Ovary (tissue), 9 donors: ENCODE data around the gene KIF23. TPM values are rescaled to one million over a fixed set of nuclear protein-coding genes. Genes with fewer than 3 reads are reported as not detected.

Experiments used
- DNase-seq, 5 donors: peaks; one replicate each; pipeline ENCODE4 v3.0.0-alpha.2; 2019 to 2020
- H3K27ac ChIP-seq, 2 donors: fragments of 200-600 bp; one replicate each; pipeline versions ENCODE4 v1.5.1 to v1.8.0; 2019 to 2022
- H3K27me3 ChIP-seq: fragments of 200-600 bp; one replicate; pipeline ENCODE4 v1.8.0; 2022
- H3K36me3 ChIP-seq: fragments of 200-600 bp; sonication (generic); one replicate; pipeline ENCODE4 v1.5.1; 2019
- H3K4me1 ChIP-seq: one replicate; pipeline ENCODE4 v1.8.1; 2013; ENCODE audit warnings: mild to moderate bottlenecking, moderate library complexity; ENCODE audit not compliant: insufficient read depth
- H3K4me3 ChIP-seq: fragments of 200-600 bp; sonication (generic); one replicate; pipeline ENCODE4 v1.5.1; 2017
- H3K9me3 ChIP-seq, 2 donors: fragments of 200-600 bp in 1 of 2; sonication (generic) in 1 of 2; one replicate each; pipeline versions ENCODE4 v1.5.1 to v1.8.1; 2013 to 2019; ENCODE audit warnings: mild to moderate bottlenecking in 1 of 2, moderate library complexity in 1 of 2
- CTCF ChIP-seq, 3 donors: fragments of 450-650 bp in 2 of 3; fragments of 200-600 bp in 1 of 3; IDR thresholded peaks; one replicate each; pipeline versions ENCODE4 v1.5.1 to v1.8.0; 2016 to 2022; ENCODE audit warnings: antibody characterized with exemption in 3 of 3, mild to moderate bottlenecking in 1 of 3
- EP300 ChIP-seq: sonication (generic); formaldehyde crosslinking; IDR thresholded peaks from one replicate; pipeline ENCODE4 v1.6.1; 2017; ENCODE audit warnings: antibody characterized with exemption
- POLR2A ChIP-seq: fragments of 450-650 bp; IDR thresholded peaks from one replicate; pipeline ENCODE4 v1.6.1; 2017; ENCODE audit warnings: antibody characterized with exemption, mild to moderate bottlenecking, moderate library complexity
- WGBS, 3 donors: extraction: QIAGEN DNeasy Blood & Tissue Kit in 1 of 3; methylation state at CpG; one replicate each; pipeline versions ENCODE4 v1.1.5 to v1.1.7; 2013 to 2017; 5-methylcytosine and 5-hydroxymethylcytosine counted together
- intact Hi-C, 4 donors: fragments of 100-400 bp; cut with DNase I; formaldehyde crosslinking; loops; one replicate each; pipeline versions ENCODE4 v1.11.0 to v1.15.1; 2022 to 2023
- polyA plus RNA-seq, 2 donors: library from polyadenylated mRNA; stranded (reverse); fragments of 200-250 nt in 1 of 2; fragments of 350-450 nt in 1 of 2; fragmentation: Illumina TruSeq in 1 of 2; extraction: RNeasy Lipid Tissue Mini Kit (QIAGEN cat#74804) in 1 of 2; gene quantifications; one replicate each; pipeline ENCODE4 v1.2.3, GENCODE V29; 2013 to 2014
- total RNA-seq, 7 donors: library from RNA; depleted of rRNA in 2 of 7; stranded (reverse); fragments of >200 nt in 2 of 7; fragmentation: NEBNext Ultra II Directional in 3 of 7; extraction: Animal tissue kit (Norgen Biotek cat#: 25700) in 3 of 7; gene quantifications; one replicate each; pipeline versions ENCODE4 v1.1.0 to v1.2.4, GENCODE V29; 2016 to 2023
- donor health status: DM: no; HTN: no; CAD: no; lungs with moderate emphysema.
- donor health status: DM: no; HTN: no; CAD: no.
- donor health status: Bipolar disorder and iron deficiency.
- donor health status: DM: yes; HTN: yes; CAD: no.
- donor health status: DM: no; HTN: no; CAD: no.
- donor health status: DM: yes; HTN: yes; CAD: no.

The KIF23 gene
- total and polyA plus RNA-seq, 9 donors, result 0.51 to 3.1 (median 1.0) TPM

GRCh38 chr15:69462493-69463181 lies 48.5 kb downstream of the KIF23 start:
- peak; percentile 95 to 96 (median 96) for TF ChIP-seq CTCF (IDR thresholded peaks at IDR 0.05)
- TF ChIP-seq EP300, result no peak
- TF ChIP-seq POLR2A, result no peak
- Histone ChIP-seq H3K27ac (peak overlapping the region; percentile 77 to 82), H3K36me3 (no peaks in the 10 kb centered on the region), H3K9me3 (no peaks in the 10 kb centered on the region), H3K4me1 (peaks cover 2% of the 10 kb centered on the region), H3K4me3 (peak overlapping the region; percentile 46), H3K27me3 (no peaks in the 10 kb centered on the region)
- DNase-seq, result peak; percentile 95 to 98 (median 97)
- intact Hi-C loops, result no loop called here
- WGBS, 3 donors, result 3 to 4% (median 4%) methylated on average over 40 to 46 of the region's 46 CpGs

DNA sequence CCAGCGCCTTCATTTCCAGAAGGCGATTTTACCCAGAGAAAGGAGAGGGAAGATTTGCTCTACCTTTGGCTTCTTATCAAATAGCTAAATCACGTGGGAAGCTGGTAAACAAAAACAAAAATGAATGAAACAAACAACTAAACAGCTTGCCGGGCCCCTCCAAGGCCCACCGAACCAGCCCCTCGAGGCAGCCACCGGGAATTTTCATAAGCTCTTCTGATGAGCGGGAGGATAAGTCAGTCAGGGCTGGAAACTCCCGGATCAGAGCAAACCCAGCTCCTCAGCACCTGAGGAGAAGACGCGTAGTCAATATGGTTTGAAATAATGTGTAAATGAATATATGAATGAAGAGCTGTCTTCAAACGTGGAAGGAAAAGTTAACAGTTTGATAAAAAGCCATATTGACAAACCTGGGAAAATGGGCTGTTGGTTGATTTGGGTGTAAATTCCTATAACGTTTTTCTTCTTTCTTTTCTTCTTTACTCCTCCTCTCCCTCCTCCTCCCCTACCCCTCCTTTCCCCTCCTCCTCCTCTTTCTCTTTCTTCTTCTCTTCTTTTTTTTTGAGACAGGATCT lies 49.1 kb downstream of the KIF23 start:
- peak overlapping the region; percentile 77 to 82 for H3K27ac ChIP-seq
- WGBS, 3 donors, result 4 to 5% (median 4%) methylated on average over 13 of the region's 13 CpGs
- H3K4me3 ChIP-seq, result peak overlapping the region; percentile 46
- no peaks in the 10 kb centered on the region for H3K36me3 ChIP-seq
- H3K4me1 ChIP-seq, result peaks cover 2% of the 10 kb centered on the region
- peak in 1 of 5 donors; percentile 44 for DNase-seq
- intact Hi-C loops, result no loop called here
- no peaks in the 10 kb centered on the region for H3K27me3 ChIP-seq
- TF ChIP-seq EP300 (no peak), POLR2A (no peak), CTCF (IDR thresholded peaks at IDR 0.05) (no peak)
- H3K9me3 ChIP-seq, result no peaks in the 10 kb centered on the region

GRCh38 chr15:69465253-69465652 lies 51.1 kb downstream of the KIF23 start:
- no peaks in the 10 kb centered on the region for H3K27me3 ChIP-seq
- H3K4me3 ChIP-seq, result no peak overlapping the region
- WGBS, 3 donors, result 95 to 98% (median 97%) methylated on average over 1 of the region's 1 CpG
- H3K9me3 ChIP-seq, result no peaks in the 10 kb centered on the region
- H3K36me3 ChIP-seq, result no peaks in the 10 kb centered on the region
- peaks cover 2% of the 10 kb centered on the region for H3K4me1 ChIP-seq
- no peak for DNase-seq
- H3K27ac ChIP-seq, result no peak overlapping the region
- TF ChIP-seq POLR2A (no peak), CTCF (IDR thresholded peaks at IDR 0.05) (no peak), EP300 (no peak)
- intact Hi-C loops, result no loop called here

GRCh38 chr15:69466733-69467132 lies 52.6 kb downstream of the KIF23 start:
- DNase-seq, result no peak
- TF ChIP-seq CTCF (IDR thresholded peaks at IDR 0.05), result no peak
- no peak for TF ChIP-seq EP300
- no peak for TF ChIP-seq POLR2A
- no peak overlapping the region for H3K27ac ChIP-seq
- H3K4me3 ChIP-seq, result no peak overlapping the region
- H3K4me1 ChIP-seq, result no peaks in the 10 kb centered on the region
- intact Hi-C loops, result no loop called here
- H3K36me3 ChIP-seq, result no peaks in the 10 kb centered on the region
- no peaks in the 10 kb centered on the region for H3K27me3 ChIP-seq
- no peaks in the 10 kb centered on the region for H3K9me3 ChIP-seq
- WGBS, 3 donors, result 28 to 55% (median 32%) methylated on average over 2 of the region's 2 CpGs
